ENCODE measurements around the gene WNT10A.

DNA sequence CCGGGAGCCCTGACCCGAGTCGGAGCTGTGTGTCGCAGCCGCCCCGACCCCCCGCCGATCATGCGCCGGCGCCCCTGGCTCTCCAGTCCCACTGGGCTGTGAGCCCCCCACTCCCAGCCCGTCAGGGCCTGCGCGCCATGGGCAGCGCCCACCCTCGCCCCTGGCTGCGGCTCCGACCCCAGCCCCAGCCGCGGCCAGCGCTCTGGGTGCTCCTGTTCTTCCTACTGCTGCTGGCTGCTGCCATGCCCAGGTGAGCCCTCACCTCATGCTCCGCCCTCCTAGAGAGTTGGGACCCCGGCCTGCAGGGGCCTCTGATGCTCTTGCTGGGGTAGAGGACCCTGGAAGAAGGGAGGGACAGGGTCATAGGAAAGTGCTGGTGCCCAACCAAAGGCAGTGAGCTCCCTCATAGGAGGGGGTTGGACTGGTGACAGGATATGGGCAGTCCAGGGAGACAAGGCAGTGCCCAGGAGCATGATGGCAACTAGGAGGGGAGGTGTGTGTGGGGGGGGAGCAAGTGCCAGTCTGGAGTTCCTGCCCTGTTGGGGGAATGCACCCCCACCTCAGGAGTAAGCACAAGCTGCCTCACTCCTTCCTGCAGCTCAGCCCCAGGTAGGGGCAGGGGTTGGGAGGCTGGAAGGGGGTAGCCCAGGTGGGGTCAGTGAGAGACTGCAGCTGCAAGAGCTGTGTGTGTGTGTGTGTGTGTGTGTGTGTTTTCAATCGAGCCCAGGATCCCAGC is 375 bp downstream of the WNT10A start:
- TF ChIP-seq POLR2A (IDR thresholded peaks at IDR 0.05; ENCODE audit: low read depth, low read length) (no peak), POLR2AphosphoS5 (IDR thresholded peaks at IDR 0.05; ENCODE audit: low read depth, low read length) (no peak)

Data from GM12892 (cell line).